ENCODE results near the gene FGF14. TPM values are rescaled to one million over a fixed set of nuclear protein-coding genes. Genes with fewer than 3 reads are reported as not detected.

FGF14 gene
- total RNA-seq, 1 donor from 2014 or later, result 0.23 TPM

- Histone ChIP-seq H2AFZ (ENCODE audit: low read depth, low read length) (no peak overlapping the region), H3K9ac (ENCODE audit: low read length) (no peak overlapping the region), H3K36me3 (ENCODE audit: insufficient read depth, low read length) (no peaks in the 10 kb centered on the region), H3K27ac (ENCODE audit: low read depth, low read length) (no peak overlapping the region), H4K20me1 (ENCODE audit: insufficient read depth, low read length) (no peaks in the 10 kb centered on the region), H3K4me3 (ENCODE audit: insufficient read depth, low read depth, low read length) (no peak overlapping the region), H3K9me3 (ENCODE audit: insufficient read depth, low read depth, low read length) (no peaks in the 10 kb centered on the region), H3K79me2 (ENCODE audit: insufficient read depth, low read length) (no peaks in the 10 kb centered on the region), H3K4me1 (ENCODE audit: insufficient read depth, low read length) (no peaks in the 10 kb centered on the region), H3K4me2 (ENCODE audit: low read length) (no peak overlapping the region), H3K27me3 (ENCODE audit: insufficient read depth, low read length) (no peaks in the 10 kb centered on the region)
- Mint-ChIP-seq H3K27me3 (ENCODE audit: low read depth, unreplicated experiment) (no peaks in the 10 kb centered on the region), H3K4me1 (ENCODE audit: low read depth, unreplicated experiment) (peaks cover 2% of the 10 kb centered on the region), H3K9me3 (ENCODE audit: unreplicated experiment) (no peaks in the 10 kb centered on the region), H3K27ac (ENCODE audit: unreplicated experiment) (no peak overlapping the region), H3K4me3 (ENCODE audit: unreplicated experiment) (no peak overlapping the region), H3K36me3 (ENCODE audit: low read depth, unreplicated experiment) (no peaks in the 10 kb centered on the region)
- no peak for FAIRE-seq
- TF ChIP-seq EZH2 (IDR thresholded peaks at IDR 0.05; ENCODE audit: insufficient read depth, low read length) (no peak), CTCF (IDR thresholded peaks at IDR 0.05; ENCODE audit: insufficient read depth, low read depth, low read length) (no peak)
- DNase-seq (ENCODE audit: low read depth), result peak; percentile 10
Observed at GRCh38 chr13:102136735-102137296, 265.0 kb downstream of the FGF14 start.

GRCh38 chr13:102132777-102133295 lies 269.0 kb downstream of the FGF14 start:
- Histone ChIP-seq H3K27ac (ENCODE audit: low read depth, low read length) (no peak overlapping the region), H3K4me2 (ENCODE audit: low read length) (no peak overlapping the region), H3K79me2 (ENCODE audit: insufficient read depth, low read length) (no peaks in the 10 kb centered on the region), H3K4me3 (ENCODE audit: insufficient read depth, low read depth, low read length) (no peak overlapping the region), H3K27me3 (ENCODE audit: insufficient read depth, low read length) (no peaks in the 10 kb centered on the region), H3K36me3 (ENCODE audit: insufficient read depth, low read length) (no peaks in the 10 kb centered on the region), H4K20me1 (ENCODE audit: insufficient read depth, low read length) (no peaks in the 10 kb centered on the region), H3K9me3 (ENCODE audit: insufficient read depth, low read depth, low read length) (no peaks in the 10 kb centered on the region), H2AFZ (ENCODE audit: low read depth, low read length) (no peak overlapping the region), H3K4me1 (ENCODE audit: insufficient read depth, low read length) (peaks cover 4% of the 10 kb centered on the region), H3K9ac (ENCODE audit: low read length) (no peak overlapping the region)
- H3K27ac Mint-ChIP-seq (ENCODE audit: unreplicated experiment), result no peak overlapping the region
- H3K36me3 Mint-ChIP-seq (ENCODE audit: low read depth, unreplicated experiment), result no peaks in the 10 kb centered on the region
- DNase-seq (ENCODE audit: low read depth) (no peak), FAIRE-seq (no peak)
- no peak for TF ChIP-seq EZH2 (IDR thresholded peaks at IDR 0.05; ENCODE audit: insufficient read depth, low read length)
- TF ChIP-seq CTCF (IDR thresholded peaks at IDR 0.05; ENCODE audit: insufficient read depth, low read depth, low read length), result no peak
- H3K4me3 Mint-ChIP-seq (ENCODE audit: unreplicated experiment), result no peak overlapping the region
- peaks cover 1% of the 10 kb centered on the region for H3K9me3 Mint-ChIP-seq (ENCODE audit: unreplicated experiment)
- peaks cover 2% of the 10 kb centered on the region for H3K4me1 Mint-ChIP-seq (ENCODE audit: low read depth, unreplicated experiment)
- H3K27me3 Mint-ChIP-seq (ENCODE audit: low read depth, unreplicated experiment), result no peaks in the 10 kb centered on the region

GRCh38 chr13:102131246-102131645 lies 270.6 kb downstream of the FGF14 start:
- Mint-ChIP-seq H3K27ac (ENCODE audit: unreplicated experiment) (no peak overlapping the region), H3K36me3 (ENCODE audit: low read depth, unreplicated experiment) (no peaks in the 10 kb centered on the region), H3K4me1 (ENCODE audit: low read depth, unreplicated experiment) (no peaks in the 10 kb centered on the region), H3K4me3 (ENCODE audit: unreplicated experiment) (no peak overlapping the region), H3K27me3 (ENCODE audit: low read depth, unreplicated experiment) (no peaks in the 10 kb centered on the region), H3K9me3 (ENCODE audit: unreplicated experiment) (peaks cover 1% of the 10 kb centered on the region)
- no peak for TF ChIP-seq EZH2 (IDR thresholded peaks at IDR 0.05; ENCODE audit: insufficient read depth, low read length)
- TF ChIP-seq CTCF (IDR thresholded peaks at IDR 0.05; ENCODE audit: insufficient read depth, low read depth, low read length), result no peak
- Histone ChIP-seq H3K27me3 (ENCODE audit: insufficient read depth, low read length) (no peaks in the 10 kb centered on the region), H3K36me3 (ENCODE audit: insufficient read depth, low read length) (no peaks in the 10 kb centered on the region), H3K9me3 (ENCODE audit: insufficient read depth, low read depth, low read length) (no peaks in the 10 kb centered on the region), H3K4me1 (ENCODE audit: insufficient read depth, low read length) (peaks cover 4% of the 10 kb centered on the region), H3K4me2 (ENCODE audit: low read length) (no peak overlapping the region), H4K20me1 (ENCODE audit: insufficient read depth, low read length) (no peaks in the 10 kb centered on the region), H3K4me3 (ENCODE audit: insufficient read depth, low read depth, low read length) (no peak overlapping the region), H3K9ac (ENCODE audit: low read length) (no peak overlapping the region), H2AFZ (ENCODE audit: low read depth, low read length) (no peak overlapping the region), H3K79me2 (ENCODE audit: insufficient read depth, low read length) (no peaks in the 10 kb centered on the region), H3K27ac (ENCODE audit: low read depth, low read length) (no peak overlapping the region)
- DNase-seq (ENCODE audit: low read depth) (no peak), FAIRE-seq (no peak)

All from astrocyte (in vitro differentiated cells and primary cell).